Jurkat, Clone E6-1 (cell line): Measurements from ENCODE around the gene ATP8A2.
"Not testable (repeated sequence)": the region's sequence is repeated elsewhere in the genome, so short reads cannot be mapped to it uniquely, and the experiment has no call there.

ENCODE experiments used
- DNase-seq: peaks from one replicate; pipeline ENCODE4 v3.0.0-alpha.2; 2011; ENCODE audit warnings: low read depth, low spot score
- H3K4me3 ChIP-seq: 2 replicates; pipeline ENCODE4 v1.5.1; 2011; ENCODE audit warnings: mild to moderate bottlenecking, low read length, control low read depth, moderate library complexity

The ATP8A2 gene

DNA sequence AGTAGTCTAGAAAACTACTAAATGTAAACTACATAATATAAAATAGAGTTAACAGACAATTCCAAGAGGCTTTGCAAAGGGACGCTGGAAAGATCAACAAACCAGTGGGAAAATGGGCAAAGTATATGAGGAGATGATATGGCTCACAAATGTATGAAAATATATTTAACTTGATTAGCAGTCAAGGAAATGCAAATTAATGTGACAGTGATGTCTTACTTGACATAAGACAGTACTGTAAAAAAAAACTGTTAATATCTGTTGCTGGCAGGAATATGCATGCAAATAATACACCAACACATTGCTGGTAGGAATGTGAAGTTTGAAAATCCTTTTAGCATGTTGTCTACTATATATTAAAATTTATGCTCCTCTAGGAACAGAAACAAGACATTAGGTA, 136.1 kb downstream of the ATP8A2 start:
- DNase-seq = no peak
- no peak overlapping the region for H3K4me3 ChIP-seq

DNA sequence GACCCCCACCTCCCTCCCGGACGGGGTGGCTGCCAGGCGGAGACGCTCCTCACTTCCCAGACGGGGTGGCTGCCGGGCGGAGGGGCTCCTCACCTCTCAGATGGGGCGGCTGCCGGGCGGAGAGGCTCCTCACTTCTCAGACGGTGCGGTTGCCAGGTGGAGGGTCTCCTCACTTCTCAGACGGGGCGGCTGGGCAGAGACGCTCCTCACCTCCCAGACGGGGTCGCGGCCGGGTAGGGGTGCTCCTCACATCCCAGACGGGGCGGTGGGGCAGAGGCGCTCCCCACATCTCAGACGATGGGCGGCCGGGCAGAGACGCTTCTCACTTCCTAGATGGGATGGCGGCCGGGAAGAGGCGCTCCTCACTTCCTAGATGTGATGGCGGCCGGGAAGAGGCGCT, 141.3 kb downstream of the ATP8A2 start:
- DNase-seq, H3K4me3 ChIP-seq: not testable (repeated sequence)

DNA sequence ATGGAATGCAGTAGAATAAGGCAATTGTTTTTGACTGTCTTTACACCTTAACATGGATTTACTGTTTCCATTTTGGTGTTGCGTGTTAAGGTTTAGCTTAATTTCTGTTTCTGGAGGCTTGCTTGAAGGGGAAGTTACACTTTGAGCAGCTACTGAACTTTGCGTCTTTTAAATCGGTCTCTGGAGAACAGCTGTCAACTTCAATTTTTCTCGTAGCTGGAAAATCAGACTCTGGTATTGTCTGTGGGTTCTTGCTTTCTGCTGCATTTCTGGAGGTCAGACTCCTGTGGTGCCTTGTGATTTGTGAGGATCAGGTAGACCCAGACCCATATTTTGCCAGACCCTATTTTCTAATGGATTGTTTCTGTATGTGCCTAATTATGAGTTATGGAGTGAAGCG, 146.7 kb downstream of the ATP8A2 start:
- no peak overlapping the region for H3K4me3 ChIP-seq
- no peak for DNase-seq

DNA sequence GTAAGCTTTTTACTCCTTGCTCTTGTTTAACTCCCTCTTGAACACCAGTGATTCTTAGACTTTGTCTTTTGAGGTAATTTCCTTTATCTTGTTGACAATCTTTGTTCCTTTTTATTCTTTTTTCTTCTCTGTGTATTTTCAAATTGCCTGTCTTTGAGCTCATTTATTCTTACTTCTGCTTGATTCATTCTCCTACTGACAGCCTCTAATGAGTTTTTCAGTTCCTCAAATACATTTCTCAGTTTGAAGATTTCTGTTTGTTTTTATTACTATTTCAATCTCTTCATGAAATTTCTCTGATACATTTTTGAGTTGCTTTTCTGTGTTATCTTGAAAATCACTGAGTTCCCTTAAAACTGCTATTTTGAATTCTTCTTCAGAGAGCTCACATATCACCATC, 154.1 kb downstream of the ATP8A2 start:
- no peak overlapping the region for H3K4me3 ChIP-seq
- DNase-seq = no peak

DNA sequence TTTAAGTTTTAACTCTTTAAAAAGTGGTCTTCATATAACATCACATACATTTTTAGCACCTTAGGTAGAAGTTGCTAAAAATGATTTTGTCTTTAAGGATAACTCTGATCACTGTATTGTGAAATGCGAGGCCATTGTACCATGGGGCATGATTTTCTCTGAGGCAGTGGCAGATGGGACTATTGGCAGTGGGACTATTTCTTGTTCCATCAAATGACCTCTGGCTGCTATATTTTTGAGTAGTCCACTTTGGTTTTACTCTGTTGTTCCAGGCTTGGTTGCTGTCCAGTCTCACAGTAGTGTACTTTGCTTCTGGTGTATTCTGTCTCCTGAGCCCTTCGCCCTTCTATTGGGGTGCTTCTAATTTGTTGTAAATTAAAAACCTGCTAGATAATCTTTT, 156.5 kb downstream of the ATP8A2 start:
- no peak for DNase-seq

DNA sequence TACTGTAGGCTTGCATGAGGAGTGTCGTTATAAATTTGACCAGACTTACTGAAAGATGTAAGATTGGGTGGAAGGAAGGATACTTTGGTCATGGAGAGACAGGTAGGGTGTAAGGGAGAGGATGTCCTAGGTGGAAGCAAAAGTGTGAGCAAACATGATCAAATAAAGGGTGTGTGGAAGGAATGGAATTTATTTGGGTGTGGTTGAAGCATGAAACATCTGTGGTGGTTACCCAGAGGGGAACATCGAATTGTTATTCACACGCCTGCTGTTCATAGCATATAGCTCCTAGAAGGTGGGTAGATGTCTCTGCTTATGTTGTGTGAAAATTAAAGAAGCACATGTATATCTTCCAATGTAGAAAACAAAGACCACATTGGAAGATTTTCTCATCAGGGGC, 157.7 kb downstream of the ATP8A2 start:
- DNase-seq = no peak
- no peak overlapping the region for H3K4me3 ChIP-seq

More for the DNA sequence above, 156.5 kb downstream of the ATP8A2 start:
- H3K4me3 ChIP-seq = no peak overlapping the region

DNA sequence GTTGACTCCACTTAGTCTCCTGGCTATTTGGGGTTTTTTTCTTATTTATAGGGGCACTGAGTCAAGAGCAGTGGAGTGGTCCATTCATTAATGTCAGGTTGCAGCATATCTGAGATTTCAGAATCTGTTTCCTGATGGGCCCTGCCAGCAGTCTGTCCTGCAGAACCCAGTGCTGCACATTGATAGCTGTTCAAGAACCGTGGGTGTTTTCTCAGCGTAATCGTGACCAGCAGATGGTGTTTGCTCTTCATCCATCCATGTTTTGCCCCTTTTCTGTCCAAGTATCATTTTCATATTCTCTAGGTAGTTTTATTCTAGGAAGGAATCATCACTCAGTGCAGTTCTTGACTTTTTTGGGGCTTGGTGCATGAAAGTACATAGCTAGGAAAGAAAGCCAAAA, 166.5 kb downstream of the ATP8A2 start:
- DNase-seq = no peak
- no peak overlapping the region for H3K4me3 ChIP-seq

DNA sequence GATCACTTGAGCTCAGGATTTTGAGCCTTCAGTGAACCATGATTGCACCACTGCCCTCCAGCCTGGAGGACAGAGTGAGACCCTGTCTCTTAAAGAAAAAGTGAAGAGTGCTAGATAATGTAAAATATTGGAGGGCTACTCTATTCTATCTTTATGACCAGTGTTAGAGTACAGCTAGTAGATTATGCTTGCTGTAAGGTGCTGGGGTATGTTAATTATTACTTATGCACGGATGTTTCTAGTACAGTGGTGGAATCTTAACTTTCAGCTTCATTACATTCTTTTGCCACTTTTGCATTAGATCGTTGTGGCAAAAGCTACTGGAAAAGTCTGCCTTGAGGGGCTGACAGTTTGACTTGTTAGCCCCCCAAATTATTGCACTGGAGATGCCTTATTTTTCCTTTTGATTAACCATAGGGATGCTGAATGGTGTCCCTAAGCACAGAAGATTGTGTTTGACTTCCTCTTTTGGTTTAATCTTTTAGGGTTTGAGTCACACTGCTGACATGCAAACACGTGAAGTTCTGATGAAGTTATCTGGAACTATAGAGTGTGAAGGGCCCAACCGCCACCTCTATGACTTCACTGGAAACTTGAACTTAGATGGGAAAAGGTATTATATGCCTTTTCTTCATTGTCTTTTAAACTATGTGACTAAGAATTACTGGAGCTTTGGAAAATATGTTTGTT, 169.8 kb downstream of the ATP8A2 start:
- H3K4me3 ChIP-seq = no peak overlapping the region
- DNase-seq = no peak

DNA sequence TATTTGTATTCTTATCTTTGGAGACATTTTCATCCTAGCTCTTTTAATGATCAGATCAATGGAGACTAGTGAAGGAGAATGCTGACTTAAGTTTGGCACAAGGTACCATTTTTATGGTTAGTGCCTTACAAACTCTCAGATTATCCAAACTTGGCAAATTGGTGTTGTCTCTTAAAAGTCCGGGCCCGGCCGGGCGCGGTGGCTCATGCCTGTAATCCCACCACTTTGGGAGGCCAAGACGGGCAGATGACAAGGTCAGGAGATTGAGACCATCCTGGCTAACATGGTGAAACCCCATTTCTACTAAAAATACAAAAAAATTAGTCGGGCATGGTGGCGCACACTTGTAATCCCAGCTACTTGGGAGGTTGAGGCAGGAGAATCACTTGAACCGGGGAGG, 177.2 kb downstream of the ATP8A2 start:
- not testable (repeated sequence) for H3K4me3 ChIP-seq, DNase-seq

DNA sequence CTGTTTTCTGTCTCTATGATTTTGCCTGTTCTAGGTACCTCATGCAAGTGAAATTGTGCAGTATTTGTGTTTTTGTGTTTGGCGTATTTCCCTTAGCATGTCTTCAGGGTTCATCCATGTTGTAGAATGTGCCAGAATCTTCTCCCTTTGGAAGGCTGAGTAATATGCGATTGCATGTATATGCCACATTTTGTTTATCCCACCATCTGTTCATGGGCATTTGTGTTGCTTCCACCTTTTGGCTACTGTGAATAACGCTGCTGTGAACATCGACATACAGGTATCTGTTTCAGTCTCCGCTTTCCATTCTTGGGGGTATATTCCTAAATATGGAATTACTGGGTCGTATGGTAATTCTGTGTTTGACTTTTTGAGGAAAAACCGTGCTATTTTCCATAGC, 190.0 kb downstream of the ATP8A2 start:
- no peak overlapping the region for H3K4me3 ChIP-seq

DNA sequence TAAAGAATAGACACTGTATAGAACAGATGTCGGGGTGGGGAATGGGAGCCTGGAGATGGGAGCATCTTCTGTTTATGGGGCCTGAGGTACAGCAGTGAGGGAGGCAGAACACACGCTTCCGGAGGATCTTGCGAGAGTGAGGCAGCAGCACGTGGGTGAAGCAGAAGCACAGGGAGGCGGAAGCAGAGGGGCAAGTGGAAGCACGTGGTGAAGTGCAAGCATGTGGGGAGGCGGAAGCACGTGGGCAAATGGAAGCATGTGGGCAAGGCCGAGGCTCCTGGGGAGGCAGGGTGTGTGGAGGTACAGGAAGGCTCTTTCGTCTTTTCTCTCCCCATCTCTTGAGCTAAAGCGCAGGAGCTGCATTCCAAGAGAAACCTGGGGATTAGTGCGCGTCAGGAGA, 198.4 kb downstream of the ATP8A2 start:
- H3K4me3 ChIP-seq = no peak overlapping the region
- DNase-seq = no peak

More for the DNA sequence above, 190.0 kb downstream of the ATP8A2 start:
- no peak for DNase-seq

DNA sequence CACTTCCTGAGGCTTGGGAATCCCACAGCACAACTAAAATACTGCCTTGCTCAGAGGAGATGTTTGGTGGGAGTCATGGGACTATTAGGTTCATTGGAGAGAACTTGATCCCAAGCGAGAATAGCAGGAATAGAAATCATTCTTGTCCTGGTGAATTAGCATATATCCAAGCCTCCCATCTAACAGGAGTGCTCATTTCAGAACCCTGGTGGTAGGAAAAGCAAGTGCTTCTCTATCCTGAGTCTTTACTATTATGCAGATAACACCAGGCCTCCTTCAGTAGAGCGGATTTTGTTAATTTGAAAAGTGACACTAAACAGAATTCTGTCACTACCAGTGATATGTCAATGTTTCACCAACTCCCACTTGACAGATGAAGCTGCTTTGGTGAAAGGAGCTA, 199.5 kb downstream of the ATP8A2 start:
- DNase-seq = no peak
- no peak overlapping the region for H3K4me3 ChIP-seq

DNA sequence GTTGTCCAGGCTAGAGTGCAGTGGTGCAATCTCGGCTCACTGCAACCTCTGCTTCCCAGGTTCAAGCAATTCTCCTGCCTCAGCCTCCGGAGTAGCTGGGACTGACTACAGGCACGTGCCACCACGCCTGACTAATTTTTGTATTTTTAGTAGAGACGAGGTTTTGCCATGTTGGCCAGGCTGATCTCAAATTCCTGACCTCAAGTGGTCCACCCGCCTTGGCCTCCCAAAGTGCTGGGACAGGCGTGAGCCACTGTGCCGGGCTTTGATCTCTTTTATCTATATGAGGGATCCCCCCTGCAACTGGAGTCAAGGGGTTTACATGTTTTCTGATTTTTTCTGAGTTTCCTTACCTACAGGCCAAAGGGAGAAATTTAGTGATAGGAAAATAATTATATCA, 200.4 kb downstream of the ATP8A2 start:
- not testable (repeated sequence) for DNase-seq, H3K4me3 ChIP-seq

DNA sequence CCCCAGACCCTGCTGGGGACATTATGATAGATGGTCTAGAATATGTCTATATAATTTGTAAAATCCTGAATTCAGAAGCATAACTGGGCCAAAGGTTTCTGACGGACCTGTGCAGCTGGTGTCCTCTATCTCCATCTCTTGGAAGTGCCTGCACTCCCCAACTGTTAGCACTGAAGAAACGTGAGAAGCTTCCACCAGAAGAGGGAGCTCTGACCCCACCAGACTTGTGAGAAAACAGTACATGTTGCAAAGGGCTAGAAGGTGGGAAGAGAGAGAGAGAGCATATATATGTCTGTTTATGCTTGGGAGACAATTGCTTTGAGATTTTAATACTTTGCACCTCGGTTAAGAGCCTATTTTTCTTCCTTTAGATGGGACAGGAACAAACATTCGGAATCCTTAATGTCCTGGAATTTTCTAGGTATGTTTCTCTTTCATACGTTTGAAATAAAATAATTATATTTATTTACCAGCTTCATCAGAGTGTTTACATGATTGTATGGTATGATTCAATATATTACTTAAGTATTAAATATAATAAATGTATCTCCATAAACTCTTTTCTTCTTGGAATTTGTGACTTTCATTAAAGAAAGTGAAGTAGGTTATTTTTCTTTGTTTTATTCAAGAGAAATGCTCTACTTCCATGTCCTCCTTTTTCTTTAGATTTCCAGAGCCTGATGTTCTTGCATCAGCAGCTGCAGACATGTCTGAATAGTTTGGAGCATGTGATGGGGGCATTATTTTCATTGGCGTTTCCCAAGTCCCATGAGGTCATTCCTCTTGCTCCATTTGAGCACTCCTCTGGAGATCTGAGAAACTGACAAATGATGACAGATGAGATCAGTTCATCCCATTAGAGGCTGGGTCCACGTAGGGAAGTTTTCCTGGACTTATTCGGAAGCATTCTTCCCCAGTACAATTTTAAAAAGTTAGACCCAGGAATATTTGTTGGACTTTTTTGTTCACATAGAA, 202.9 kb downstream of the ATP8A2 start:
- H3K4me3 ChIP-seq = no peak overlapping the region
- DNase-seq = peak; percentile 87

DNA sequence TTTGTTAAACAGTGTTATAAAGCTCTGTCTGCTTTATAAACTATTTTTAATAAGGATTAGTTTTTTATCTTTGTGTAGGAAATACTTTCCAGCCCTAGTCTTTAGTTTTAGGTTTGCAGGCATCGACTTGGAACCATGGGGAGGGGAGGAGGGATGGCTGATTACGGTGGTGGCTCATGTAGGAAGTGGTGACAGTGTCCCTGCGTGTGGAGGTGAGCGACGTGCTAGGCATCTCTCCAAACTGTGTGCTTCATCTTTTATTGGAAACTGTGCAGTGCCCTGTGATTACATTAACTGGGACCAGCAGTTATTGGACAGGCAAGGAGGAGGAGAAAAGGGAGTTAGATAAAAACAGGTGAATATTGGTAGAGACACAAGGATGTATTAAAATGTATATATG, 203.8 kb downstream of the ATP8A2 start:
- peak; percentile 29 for DNase-seq
- H3K4me3 ChIP-seq = no peak overlapping the region

DNA sequence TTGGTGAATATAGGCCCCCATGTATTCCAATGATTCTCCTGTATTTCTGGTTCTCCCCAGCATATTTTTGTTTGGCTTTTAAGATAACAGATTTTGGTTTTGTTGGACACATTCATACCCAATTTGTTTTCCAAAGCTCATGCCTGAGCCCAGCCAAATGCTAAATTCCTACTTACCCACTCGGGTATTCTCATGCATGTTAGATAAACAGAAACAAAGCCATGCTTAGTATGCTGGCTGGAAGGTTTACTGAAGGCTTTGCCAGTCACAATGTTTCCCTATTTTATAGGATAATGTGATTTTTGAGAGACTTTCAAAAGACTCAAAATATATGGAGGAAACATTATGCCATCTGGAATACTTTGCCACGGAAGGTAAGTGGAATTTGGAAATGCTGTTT, 206.8 kb downstream of the ATP8A2 start:
- no peak overlapping the region for H3K4me3 ChIP-seq
- DNase-seq = no peak

DNA sequence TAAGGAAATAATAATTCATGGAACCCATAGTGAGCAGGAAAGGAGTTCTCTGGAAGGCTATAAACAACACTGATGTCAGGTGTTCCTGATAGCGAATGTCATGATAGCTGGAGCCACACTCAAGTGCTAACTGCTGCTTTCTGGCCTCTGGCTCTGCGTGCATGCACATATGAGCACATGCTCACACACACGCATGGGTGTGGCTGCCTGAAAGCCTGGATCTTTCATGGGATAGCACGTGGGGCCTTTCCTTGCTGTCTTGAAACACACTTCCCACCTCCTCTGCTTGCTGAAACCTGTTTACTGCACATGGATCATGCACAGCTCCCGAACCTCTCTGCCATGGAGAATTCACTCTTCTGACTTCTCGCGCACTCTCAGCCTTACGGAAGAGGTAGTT, 207.4 kb downstream of the ATP8A2 start:
- no peak for DNase-seq
- no peak overlapping the region for H3K4me3 ChIP-seq

DNA sequence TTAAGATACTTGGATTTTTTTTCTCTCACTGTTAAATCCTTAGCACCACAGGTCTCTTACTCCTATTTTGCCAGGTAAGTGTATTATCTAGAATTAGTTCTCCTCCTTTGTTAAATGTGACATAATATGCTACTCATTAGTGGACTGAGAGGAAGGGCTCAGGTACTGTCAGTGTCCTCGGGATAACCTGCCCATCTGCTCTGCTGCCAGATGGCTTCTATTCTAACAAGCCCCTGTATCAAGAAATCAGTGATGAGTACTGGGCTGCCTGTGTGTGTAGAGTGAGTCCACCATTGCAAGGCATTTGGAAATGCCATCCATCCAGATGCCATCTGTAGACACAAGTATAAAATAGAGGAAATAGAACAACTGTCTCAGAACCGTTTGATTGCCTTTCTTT, 209.6 kb downstream of the ATP8A2 start:
- DNase-seq = no peak
- H3K4me3 ChIP-seq = no peak overlapping the region

DNA sequence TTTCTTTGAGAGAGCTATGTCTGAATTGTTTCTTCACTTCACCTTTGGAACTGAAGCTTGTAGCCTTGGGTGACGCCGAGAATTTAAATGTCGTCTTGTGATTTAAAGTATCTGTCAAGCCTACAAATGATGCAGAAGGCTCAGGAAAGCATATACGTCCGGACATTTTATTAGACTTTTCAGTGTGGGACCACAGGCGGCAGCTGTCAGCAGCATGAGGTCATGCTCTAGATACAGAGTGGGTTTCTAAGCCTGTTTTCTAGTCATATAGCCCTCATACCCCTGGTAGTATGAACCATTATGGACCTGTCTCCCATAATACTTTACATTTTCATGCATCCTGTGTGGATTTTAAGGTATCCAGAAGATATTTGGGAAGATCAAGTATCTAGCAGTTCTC, 212.3 kb downstream of the ATP8A2 start:
- H3K4me3 ChIP-seq = no peak overlapping the region
- DNase-seq = no peak

DNA sequence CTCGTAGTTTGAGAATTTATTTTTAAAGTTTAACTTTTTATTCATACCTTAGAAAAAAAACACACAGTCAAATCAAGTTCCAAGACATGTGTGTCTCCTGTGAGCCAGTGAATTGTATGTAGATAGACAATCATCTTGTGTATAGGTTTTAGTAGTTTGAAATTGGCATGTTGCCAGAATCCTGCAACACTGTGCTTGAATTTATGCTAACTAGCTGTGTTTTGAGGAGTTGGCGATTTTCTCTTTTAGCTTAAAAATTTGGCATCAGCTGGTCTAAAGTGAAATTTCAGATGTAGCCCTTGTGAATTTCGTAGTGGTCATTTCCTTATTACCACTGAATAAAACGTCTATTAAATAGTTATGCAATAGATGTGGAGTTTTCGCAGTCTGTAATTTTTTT, 213.2 kb downstream of the ATP8A2 start:
- DNase-seq = no peak
- no peak overlapping the region for H3K4me3 ChIP-seq
